PC-3 (cell line): ENCODE measurements around the gene GSTA5. TPM values are rescaled to one million over a fixed set of nuclear protein-coding genes. Genes with fewer than 3 reads are reported as not detected.

Source experiments
- ATAC-seq: fragments of 200-7000 bp; cut with Tn5 transposase; 2 replicates; pipeline ENCODE4 v1.9.1; 2020; ENCODE audit warnings: mild to moderate bottlenecking, moderate library complexity
- BruUV-seq: library from RNA; stranded (reverse); fragments of 400-500 nt; replicated peaks from 2 replicates; lab custom pipeline; 2021; lab: Mats Ljungman, UMichigan
- CTCF ChIA-PET: fragments of 300-600 bp; sonication (Branson Sonifier 250); formaldehyde crosslinking; loops from one replicate; lab custom pipeline; 2022; ENCODE audit warnings: antibody characterized with exemption; lab: Charles Lee
- POLR2A ChIA-PET: fragments of 300-600 bp; sonication (Branson Sonifier 250); formaldehyde crosslinking; loops from one replicate; lab custom pipeline; 2022; ENCODE audit warnings: antibody characterized with exemption; ENCODE audit not compliant: unreplicated experiment; lab: Charles Lee
- DNase-seq: peaks from one replicate; pipeline ENCODE4 v3.0.0-alpha.2; 2015
- H2AFZ ChIP-seq: fragments of 300-600 bp; sonication (generic); 2 replicates; pipeline ENCODE4 v1.6.0; 2016; ENCODE audit warnings: antibody characterized with exemption, low read length
- H3F3A ChIP-seq: fragments of 300-600 bp; sonication (generic); one replicate; pipeline ENCODE4 v1.6.0; 2017; ENCODE audit warnings: antibody characterized with exemption, low read length, control low read depth, mild to moderate bottlenecking; ENCODE audit not compliant: unreplicated experiment
- H3K27ac ChIP-seq: fragments of 300-600 bp; sonication (generic); 2 replicates; pipeline ENCODE4 v1.5.1; 2016; ENCODE audit warnings: mild to moderate bottlenecking, low read length
- H3K27me3 ChIP-seq: fragments of 300-600 bp; sonication (generic); 2 replicates; pipeline ENCODE4 v1.6.1; 2016; ENCODE audit warnings: low read length, mixed read lengths
- H3K36me3 ChIP-seq: fragments of 300-600 bp; sonication (generic); 2 replicates; pipeline ENCODE4 v1.6.1; 2016; ENCODE audit warnings: low read depth, mixed run types, low read length, mixed read lengths
- H3K4me1 ChIP-seq: fragments of 300-600 bp; sonication (generic); 2 replicates; pipeline ENCODE4 v1.5.1; 2016; ENCODE audit warnings: low read length; ENCODE audit not compliant: insufficient read depth
- H3K4me2 ChIP-seq: fragments of 300-600 bp; sonication (generic); 2 replicates; pipeline ENCODE4 v1.6.0; 2016; ENCODE audit warnings: low read length
- H3K4me3 ChIP-seq: fragments of 300-600 bp; sonication (generic); 2 replicates; pipeline ENCODE4 v1.5.1; 2016; ENCODE audit warnings: mild to moderate bottlenecking, low read length, mixed read lengths
- H3K79me2 ChIP-seq: fragments of 300-600 bp; sonication (generic); 2 replicates; pipeline ENCODE4 v1.6.1; 2017; ENCODE audit warnings: low read length, mixed read lengths
- H3K9ac ChIP-seq: fragments of 300-600 bp; sonication (generic); 2 replicates; pipeline ENCODE4 v1.6.0; 2016; ENCODE audit warnings: mild to moderate bottlenecking, low read length
- H3K9me2 ChIP-seq: fragments of 300-600 bp; sonication (generic); replicated peaks from 2 replicates; pipeline ENCODE4 v1.6.1; 2016; ENCODE audit warnings: mixed run types, low read length, mixed read lengths
- H3K9me3 ChIP-seq: fragments of 300-600 bp; sonication (generic); 2 replicates; pipeline ENCODE4 v1.6.1; 2016; ENCODE audit warnings: low read length, mixed read lengths
- H4K20me1 ChIP-seq: fragments of 300-600 bp; sonication (generic); 2 replicates; pipeline ENCODE4 v1.6.1; 2016; ENCODE audit warnings: low read length, mixed read lengths
- EZH2 ChIP-seq: fragments of 300-600 bp; sonication (generic); IDR thresholded peaks from one replicate; pipeline ENCODE4 v1.6.1; 2017; ENCODE audit warnings: antibody characterized with exemption, mild to moderate bottlenecking, low read length; ENCODE audit not compliant: unreplicated experiment
- EZH2phosphoT487 ChIP-seq: fragments of 300-600 bp; sonication (generic); IDR thresholded peaks from 2 replicates; pipeline ENCODE4 v1.6.1; 2018; ENCODE audit warnings: mild to moderate bottlenecking, antibody characterized with exemption, low read length, borderline replicate concordance
- intact Hi-C: fragments of 100-400 bp; cut with micrococcal nuclease; formaldehyde crosslinking; loops from 2 replicates; pipeline ENCODE4 v1.9.0; 2023
- total RNA-seq: library from RNA; depleted of rRNA; stranded (reverse); fragments of >200 nt; gene quantifications from 2 replicates; pipeline ENCODE4 v1.2.3, GENCODE V29; 2014
- TF ChIP-seq, protein P1 (sequence below): fragments of 300-600 bp; sonication (generic); conservative IDR thresholded peaks from 2 replicates; pipeline ENCODE4 v1.5.1; 2017; ENCODE audit warnings: antibody characterized with exemption, low read depth, mild to moderate bottlenecking, low read length

GSTA5 gene
- total RNA-seq, 1 experiment from 2014 or later, result not detected

DNA sequence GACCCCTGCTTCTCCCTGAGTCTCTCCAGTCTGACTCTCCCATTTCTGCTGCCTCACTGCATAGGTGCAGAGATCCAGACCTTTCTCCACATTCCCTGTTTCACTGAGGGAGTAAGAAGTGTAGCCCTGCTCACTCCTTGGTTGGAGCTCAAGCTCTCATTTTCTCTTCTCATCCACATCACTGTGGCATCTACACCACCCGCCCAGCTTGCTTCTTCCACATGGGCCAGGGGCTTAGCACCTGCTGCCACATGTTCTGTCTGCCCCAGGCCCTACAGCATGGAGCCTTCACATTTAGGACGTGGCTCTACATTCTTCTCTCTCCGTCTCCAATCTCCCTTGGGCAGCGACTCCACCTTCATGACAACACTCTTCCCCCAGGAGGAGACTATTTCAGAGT, 8.5 kb upstream of the GSTA5 start:
- H2AFZ ChIP-seq, result no peak overlapping the region
- H3K27me3 ChIP-seq, result no peaks in the 10 kb centered on the region
- no peaks in the 10 kb centered on the region for H3F3A ChIP-seq
- CTCF ChIA-PET, result no interaction called here
- H3K4me1 ChIP-seq, result no peaks in the 10 kb centered on the region
- intact Hi-C loops, result no loop called here
- no peak overlapping the region for H3K27ac ChIP-seq
- no peak overlapping the region for H3K4me2 ChIP-seq
- BruUV-seq, result no TSS peak
- ATAC-seq (no peak), DNase-seq (no peak)
- H3K79me2 ChIP-seq, result no peaks in the 10 kb centered on the region
- no peak for TF ChIP-seq EZH2
- TF ChIP-seq EZH2phosphoT487, result no peak
- TF ChIP-seq, protein P1, sequence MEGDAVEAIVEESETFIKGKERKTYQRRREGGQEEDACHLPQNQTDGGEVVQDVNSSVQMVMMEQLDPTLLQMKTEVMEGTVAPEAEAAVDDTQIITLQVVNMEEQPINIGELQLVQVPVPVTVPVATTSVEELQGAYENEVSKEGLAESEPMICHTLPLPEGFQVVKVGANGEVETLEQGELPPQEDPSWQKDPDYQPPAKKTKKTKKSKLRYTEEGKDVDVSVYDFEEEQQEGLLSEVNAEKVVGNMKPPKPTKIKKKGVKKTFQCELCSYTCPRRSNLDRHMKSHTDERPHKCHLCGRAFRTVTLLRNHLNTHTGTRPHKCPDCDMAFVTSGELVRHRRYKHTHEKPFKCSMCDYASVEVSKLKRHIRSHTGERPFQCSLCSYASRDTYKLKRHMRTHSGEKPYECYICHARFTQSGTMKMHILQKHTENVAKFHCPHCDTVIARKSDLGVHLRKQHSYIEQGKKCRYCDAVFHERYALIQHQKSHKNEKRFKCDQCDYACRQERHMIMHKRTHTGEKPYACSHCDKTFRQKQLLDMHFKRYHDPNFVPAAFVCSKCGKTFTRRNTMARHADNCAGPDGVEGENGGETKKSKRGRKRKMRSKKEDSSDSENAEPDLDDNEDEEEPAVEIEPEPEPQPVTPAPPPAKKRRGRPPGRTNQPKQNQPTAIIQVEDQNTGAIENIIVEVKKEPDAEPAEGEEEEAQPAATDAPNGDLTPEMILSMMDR, result no peak
- no peaks in the 10 kb centered on the region for H3K36me3 ChIP-seq
- POLR2A ChIA-PET, result no interaction called here
- H3K4me3 ChIP-seq, result no peak overlapping the region
- H3K9me2 ChIP-seq, result no peaks in the 10 kb centered on the region
- H3K9me3 ChIP-seq, result no peaks in the 10 kb centered on the region
- H4K20me1 ChIP-seq, result no peaks in the 10 kb centered on the region
- no peak overlapping the region for H3K9ac ChIP-seq

DNA sequence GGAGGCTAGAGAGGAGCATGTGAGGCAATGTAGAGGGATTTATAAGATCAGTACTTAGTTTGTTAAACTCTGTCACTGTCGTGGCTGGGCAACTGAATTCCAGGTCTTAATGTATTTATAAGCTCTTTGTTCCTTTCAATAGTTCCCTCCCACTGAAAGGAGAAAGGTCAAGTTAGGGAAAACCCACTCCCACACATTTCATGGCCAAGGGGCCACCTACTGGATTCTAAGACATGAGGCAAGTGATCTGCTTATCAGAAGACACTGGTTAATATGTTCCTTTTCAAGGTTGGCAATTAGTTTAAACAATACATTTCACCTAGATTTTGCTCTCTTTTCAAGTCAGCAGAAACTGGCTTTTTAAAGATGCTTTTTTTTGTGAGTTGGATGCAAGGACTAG, 5.4 kb upstream of the GSTA5 start:
- no peaks in the 10 kb centered on the region for H3F3A ChIP-seq
- TF ChIP-seq, protein P1, result no peak
- TF ChIP-seq EZH2 (no peak), EZH2phosphoT487 (no peak)
- ChIA-PET POLR2A (no interaction called here), CTCF (no interaction called here)
- no peaks in the 10 kb centered on the region for H3K9me3 ChIP-seq
- no peaks in the 10 kb centered on the region for H3K4me1 ChIP-seq
- H3K36me3 ChIP-seq, result no peaks in the 10 kb centered on the region
- no peak overlapping the region for H3K27ac ChIP-seq
- no peak overlapping the region for H3K4me3 ChIP-seq
- H2AFZ ChIP-seq, result no peak overlapping the region
- H3K9me2 ChIP-seq, result no peaks in the 10 kb centered on the region
- BruUV-seq, result no TSS peak
- no peak for ATAC-seq
- intact Hi-C loops, result no loop called here
- DNase-seq, result no peak
- no peaks in the 10 kb centered on the region for H3K27me3 ChIP-seq
- H3K4me2 ChIP-seq, result no peak overlapping the region
- no peaks in the 10 kb centered on the region for H3K79me2 ChIP-seq
- no peak overlapping the region for H3K9ac ChIP-seq
- no peaks in the 10 kb centered on the region for H4K20me1 ChIP-seq

DNA sequence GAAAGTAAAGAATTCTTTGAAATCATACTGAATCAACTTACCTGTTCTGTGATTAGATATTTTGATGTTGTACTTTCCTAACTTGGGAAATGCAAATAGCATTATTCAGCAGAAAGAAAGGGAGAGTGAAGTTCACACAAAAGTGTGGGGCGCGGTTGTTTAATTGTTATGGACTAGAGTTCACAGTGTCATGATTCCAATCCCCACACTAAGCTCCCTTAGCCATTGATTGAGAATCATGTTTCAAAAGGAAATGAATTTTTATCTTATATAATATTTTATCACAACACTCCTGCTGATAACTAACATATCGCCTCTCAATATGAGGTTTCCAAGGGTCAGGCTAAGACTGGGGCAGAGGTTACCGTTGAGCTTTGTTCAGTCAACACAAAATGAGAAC, 3.0 kb upstream of the GSTA5 start:
- no peak for DNase-seq
- POLR2A ChIA-PET, result no interaction called here
- Histone ChIP-seq H2AFZ (no peak overlapping the region), H3F3A (no peaks in the 10 kb centered on the region), H3K4me2 (no peak overlapping the region), H3K9ac (no peak overlapping the region), H3K27ac (no peak overlapping the region), H3K4me1 (peaks cover 9% of the 10 kb centered on the region), H3K36me3 (no peaks in the 10 kb centered on the region), H3K79me2 (no peaks in the 10 kb centered on the region), H3K27me3 (no peaks in the 10 kb centered on the region), H3K9me2 (no peaks in the 10 kb centered on the region), H4K20me1 (no peaks in the 10 kb centered on the region), H3K9me3 (no peaks in the 10 kb centered on the region), H3K4me3 (no peak overlapping the region)
- TF ChIP-seq, protein P1, result no peak
- TF ChIP-seq EZH2 (no peak), EZH2phosphoT487 (no peak)
- BruUV-seq, result no TSS peak
- intact Hi-C loops, result no loop called here
- no peak for ATAC-seq
- CTCF ChIA-PET, result no interaction called here
